SK-N-SH treated with all-trans-retinoic acid at 6 μM for 48 hours (cell line): ENCODE results near the gene ST8SIA3.

ENCODE experiments used
- ATAC-seq: fragments of 200-7000 bp; cut with Tn5 transposase; 3 replicates; pipeline ENCODE4 v1.9.1; 2020; ENCODE audit warnings: mild to moderate bottlenecking, moderate library complexity
- ARNTL ChIP-seq: fragments of 450-650 bp; formaldehyde crosslinking; IDR thresholded peaks from 2 replicates; pipeline ENCODE4 v1.5.0; 2020; ENCODE audit warnings: low read depth, mild to moderate bottlenecking, moderate library complexity, borderline replicate concordance
- ESRRG ChIP-seq: fragments of 250-450 bp; sonication (Bioruptor Pico); IDR thresholded peaks from 2 replicates; pipeline ENCODE4 v1.6.1; 2021; ENCODE audit warnings: mild to moderate bottlenecking
- ISL1 ChIP-seq: fragments of 250-450 bp; sonication (Bioruptor Pico); IDR thresholded peaks from 2 replicates; pipeline ENCODE4 v2.1.2; 2022; ENCODE audit warnings: mild to moderate bottlenecking, moderate library complexity
- PATZ1 ChIP-seq: fragments of 250-450 bp; sonication (Bioruptor Pico); IDR thresholded peaks from 2 replicates; pipeline ENCODE4 v1.8.0; 2020; ENCODE audit warnings: mild to moderate bottlenecking, moderate library complexity, borderline replicate concordance
- POU6F1 ChIP-seq: fragments of 250-450 bp; sonication (Bioruptor Pico); IDR thresholded peaks from 2 replicates; pipeline ENCODE4 v1.8.0; 2021; ENCODE audit warnings: low read depth, mild to moderate bottlenecking, moderate library complexity, borderline replicate concordance
- PPARA ChIP-seq: fragments of 250-450 bp; sonication (Bioruptor Pico); IDR thresholded peaks from 2 replicates; pipeline ENCODE4 v1.5.0; 2020; ENCODE audit warnings: mild to moderate bottlenecking, borderline replicate concordance
- RARB ChIP-seq: fragments of 250-450 bp; sonication (Bioruptor Pico); IDR thresholded peaks from 2 replicates; pipeline ENCODE4 v1.8.0; 2021; ENCODE audit warnings: mild to moderate bottlenecking, moderate library complexity
- SNAI2 ChIP-seq: fragments of 250-450 bp; sonication (Bioruptor Pico); IDR thresholded peaks from 2 replicates; pipeline ENCODE4 v1.5.0; 2020; ENCODE audit warnings: mild to moderate bottlenecking, moderate library complexity
- TCF4 ChIP-seq: fragments of 250-450 bp; sonication (Bioruptor Pico); IDR thresholded peaks from 2 replicates; pipeline ENCODE4 v1.8.0; 2021; ENCODE audit warnings: mild to moderate bottlenecking, moderate library complexity, borderline replicate concordance
- ZC3H10 ChIP-seq: fragments of 250-450 bp; sonication (Bioruptor Pico); IDR thresholded peaks from 2 replicates; pipeline ENCODE4 v1.5.1; 2021; ENCODE audit warnings: mild to moderate bottlenecking, moderate library complexity
- ZFP3 ChIP-seq: fragments of 250-450 bp; sonication (Bioruptor Pico); IDR thresholded peaks from 2 replicates; pipeline ENCODE4 v1.5.0; 2020; ENCODE audit warnings: mild to moderate bottlenecking, moderate library complexity
- ZFP30 ChIP-seq: fragments of 450-650 bp; formaldehyde crosslinking; IDR thresholded peaks from 2 replicates; pipeline ENCODE4 v1.5.0; 2022; ENCODE audit warnings: mild to moderate bottlenecking, moderate library complexity
- ZNF565 ChIP-seq: fragments of 450-650 bp; formaldehyde crosslinking; conservative IDR thresholded peaks from 2 replicates; pipeline ENCODE4 v1.5.0; 2020; ENCODE audit warnings: low read depth, mild to moderate bottlenecking, moderate library complexity
- ZNF70 ChIP-seq: fragments of 450-650 bp; formaldehyde crosslinking; IDR thresholded peaks from 2 replicates; pipeline ENCODE4 v1.5.0; 2020; ENCODE audit warnings: mild to moderate bottlenecking, moderate library complexity
- ZNF8 ChIP-seq: fragments of 450-650 bp; formaldehyde crosslinking; IDR thresholded peaks from 2 replicates; pipeline ENCODE4 v1.5.0; 2020; ENCODE audit warnings: mild to moderate bottlenecking, moderate library complexity
- TF ChIP-seq, protein P1 (sequence below): fragments of 250-450 bp; sonication (Bioruptor Pico); IDR thresholded peaks from 2 replicates; pipeline ENCODE4 v1.5.0; 2020; ENCODE audit warnings: mild to moderate bottlenecking, moderate library complexity
- TF ChIP-seq, protein P2 (sequence below): fragments of 250-450 bp; sonication (Bioruptor Pico); IDR thresholded peaks from 2 replicates; pipeline ENCODE4 v1.5.1; 2020; ENCODE audit warnings: low read depth, mild to moderate bottlenecking, moderate library complexity

The ST8SIA3 gene

GRCh38 chr18:57312346-57313144 lies 39.8 kb upstream of the ST8SIA3 start:
- ATAC-seq = no peak
- TF ChIP-seq ZC3H10 (CRISPR knock-in tag) = no peak
- no peak for TF ChIP-seq ARNTL
- TF ChIP-seq PATZ1 (CRISPR knock-in tag) = no peak
- TF ChIP-seq ISL1 (CRISPR knock-in tag) = no peak
- TF ChIP-seq TCF4 = no peak
- TF ChIP-seq SNAI2 (CRISPR knock-in tag) = no peak
- no peak for TF ChIP-seq ZNF70
- TF ChIP-seq, protein P1, sequence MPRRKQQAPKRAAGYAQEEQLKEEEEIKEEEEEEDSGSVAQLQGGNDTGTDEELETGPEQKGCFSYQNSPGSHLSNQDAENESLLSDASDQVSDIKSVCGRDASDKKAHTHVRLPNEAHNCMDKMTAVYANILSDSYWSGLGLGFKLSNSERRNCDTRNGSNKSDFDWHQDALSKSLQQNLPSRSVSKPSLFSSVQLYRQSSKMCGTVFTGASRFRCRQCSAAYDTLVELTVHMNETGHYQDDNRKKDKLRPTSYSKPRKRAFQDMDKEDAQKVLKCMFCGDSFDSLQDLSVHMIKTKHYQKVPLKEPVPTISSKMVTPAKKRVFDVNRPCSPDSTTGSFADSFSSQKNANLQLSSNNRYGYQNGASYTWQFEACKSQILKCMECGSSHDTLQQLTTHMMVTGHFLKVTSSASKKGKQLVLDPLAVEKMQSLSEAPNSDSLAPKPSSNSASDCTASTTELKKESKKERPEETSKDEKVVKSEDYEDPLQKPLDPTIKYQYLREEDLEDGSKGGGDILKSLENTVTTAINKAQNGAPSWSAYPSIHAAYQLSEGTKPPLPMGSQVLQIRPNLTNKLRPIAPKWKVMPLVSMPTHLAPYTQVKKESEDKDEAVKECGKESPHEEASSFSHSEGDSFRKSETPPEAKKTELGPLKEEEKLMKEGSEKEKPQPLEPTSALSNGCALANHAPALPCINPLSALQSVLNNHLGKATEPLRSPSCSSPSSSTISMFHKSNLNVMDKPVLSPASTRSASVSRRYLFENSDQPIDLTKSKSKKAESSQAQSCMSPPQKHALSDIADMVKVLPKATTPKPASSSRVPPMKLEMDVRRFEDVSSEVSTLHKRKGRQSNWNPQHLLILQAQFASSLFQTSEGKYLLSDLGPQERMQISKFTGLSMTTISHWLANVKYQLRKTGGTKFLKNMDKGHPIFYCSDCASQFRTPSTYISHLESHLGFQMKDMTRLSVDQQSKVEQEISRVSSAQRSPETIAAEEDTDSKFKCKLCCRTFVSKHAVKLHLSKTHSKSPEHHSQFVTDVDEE (CRISPR knock-in tag) = no peak
- TF ChIP-seq ZFP3 (CRISPR knock-in tag) = no peak
- TF ChIP-seq, all 23 proteins: peak for 0

DNA sequence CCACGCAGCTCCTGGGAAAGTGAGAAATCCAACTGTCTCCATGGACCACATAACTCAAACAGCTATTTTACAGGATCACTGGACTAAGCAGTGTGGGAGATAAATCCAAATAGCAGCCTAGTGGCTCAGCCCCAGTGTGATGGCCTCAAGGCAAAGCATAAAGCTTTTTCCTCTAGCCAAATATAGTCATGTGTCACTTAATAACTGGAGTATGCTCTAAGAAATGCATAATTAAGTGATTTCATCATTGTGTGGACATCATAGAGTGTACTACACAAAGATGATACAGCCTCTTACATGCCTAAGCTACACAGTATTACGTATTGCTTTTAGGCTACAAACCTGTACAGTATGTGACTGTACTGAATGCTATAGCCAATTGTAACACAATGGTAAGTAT lies 31.8 kb upstream of the ST8SIA3 start:
- ATAC-seq = no peak
- no peak for TF ChIP-seq TCF4
- TF ChIP-seq, protein P1 (CRISPR knock-in tag) = no peak

DNA sequence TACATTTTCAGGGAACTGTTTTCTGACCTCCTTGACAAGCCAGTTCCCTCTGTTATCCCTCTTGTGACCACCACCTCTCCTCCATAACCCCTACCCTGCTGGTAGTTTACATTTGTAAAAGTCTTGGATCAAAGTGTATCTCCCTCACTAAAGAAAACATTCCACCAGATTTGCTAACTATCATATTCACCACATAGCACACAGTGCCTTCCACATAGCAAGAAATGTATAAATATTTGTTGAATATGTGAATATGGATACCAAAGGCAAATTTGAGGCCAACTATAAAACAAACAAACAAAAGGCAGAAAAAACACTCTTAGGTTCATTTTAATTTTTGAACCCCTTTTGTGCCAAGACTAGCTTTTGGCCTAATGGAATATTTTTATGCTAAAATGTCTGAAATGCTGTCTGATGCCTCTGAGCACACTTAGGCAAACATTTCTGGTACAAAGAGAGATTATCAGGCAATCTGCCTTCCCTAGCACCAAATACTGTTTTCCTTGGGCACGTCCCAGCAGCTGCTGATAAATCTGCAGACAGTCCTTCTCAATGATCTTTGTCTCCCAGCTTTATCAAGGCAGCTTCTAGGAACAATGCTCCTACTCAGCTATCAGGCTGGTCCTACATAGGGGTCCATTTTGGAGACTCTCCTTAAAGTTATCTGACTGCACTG lies 26.7 kb upstream of the ST8SIA3 start:
- ATAC-seq = no peak
- no peak for TF ChIP-seq SNAI2 (CRISPR knock-in tag)
- TF ChIP-seq, protein P2, sequence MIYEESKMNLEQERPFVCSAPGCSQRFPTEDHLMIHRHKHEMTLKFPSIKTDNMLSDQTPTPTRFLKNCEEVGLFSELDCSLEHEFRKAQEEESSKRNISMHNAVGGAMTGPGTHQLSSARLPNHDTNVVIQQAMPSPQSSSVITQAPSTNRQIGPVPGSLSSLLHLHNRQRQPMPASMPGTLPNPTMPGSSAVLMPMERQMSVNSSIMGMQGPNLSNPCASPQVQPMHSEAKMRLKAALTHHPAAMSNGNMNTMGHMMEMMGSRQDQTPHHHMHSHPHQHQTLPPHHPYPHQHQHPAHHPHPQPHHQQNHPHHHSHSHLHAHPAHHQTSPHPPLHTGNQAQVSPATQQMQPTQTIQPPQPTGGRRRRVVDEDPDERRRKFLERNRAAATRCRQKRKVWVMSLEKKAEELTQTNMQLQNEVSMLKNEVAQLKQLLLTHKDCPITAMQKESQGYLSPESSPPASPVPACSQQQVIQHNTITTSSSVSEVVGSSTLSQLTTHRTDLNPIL (CRISPR knock-in tag) = no peak
- no peak for TF ChIP-seq RARB (CRISPR knock-in tag)
- TF ChIP-seq PPARA (CRISPR knock-in tag) = no peak

DNA sequence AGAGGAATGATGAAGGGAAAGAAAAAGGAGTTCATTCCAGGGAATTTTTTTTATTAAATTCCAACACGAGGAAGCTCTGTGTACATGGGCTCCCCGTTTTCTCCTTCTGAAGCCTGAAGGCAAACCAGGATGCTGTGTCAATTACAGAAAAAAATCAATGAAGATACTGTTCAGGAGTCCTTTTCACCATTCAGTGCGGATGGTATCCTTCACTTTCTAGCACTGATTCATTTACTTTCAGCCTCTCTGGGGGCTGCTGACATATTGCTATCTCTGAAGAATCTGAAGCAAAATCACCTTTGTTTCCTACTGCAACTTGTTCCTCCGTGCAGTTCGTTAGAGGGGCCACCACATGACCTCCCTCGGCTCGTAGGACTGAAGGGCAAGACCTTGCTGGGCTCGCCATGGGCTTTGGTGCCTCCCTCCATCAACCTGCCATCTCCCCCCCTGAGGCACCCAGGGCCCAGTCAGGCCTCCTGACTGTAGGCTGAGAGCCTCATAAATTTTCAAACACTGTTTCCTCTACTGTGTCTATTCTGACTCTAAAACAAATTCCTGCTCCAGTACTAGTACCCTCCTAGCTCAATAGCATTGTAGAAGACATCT lies 25.5 kb upstream of the ST8SIA3 start:
- no peak for ATAC-seq
- TF ChIP-seq POU6F1 (CRISPR knock-in tag) (no peak), PPARA (CRISPR knock-in tag) (no peak), ESRRG (no peak), ZFP30 (no peak), TCF4 (no peak), PATZ1 (CRISPR knock-in tag) (no peak), ZNF70 (no peak), ZNF565 (CRISPR knock-in tag) (no peak), ZC3H10 (CRISPR knock-in tag) (no peak), ZNF8 (CRISPR knock-in tag) (no peak)
- TF ChIP-seq, protein P1 (CRISPR knock-in tag) = no peak
